GM12873 (cell line): ENCODE measurements around the gene MRPL32.

Source experiments
- TF ChIP-seq, protein P1 (sequence below): IDR thresholded peaks from 2 replicates; pipeline ENCODE4 v1.5.1; 2012; ENCODE audit warnings: low read depth, mild to moderate bottlenecking, moderate library complexity, low read length, control low read depth; ENCODE audit not compliant: insufficient read depth; ENCODE audit errors: missing control alignments

The MRPL32 gene

DNA sequence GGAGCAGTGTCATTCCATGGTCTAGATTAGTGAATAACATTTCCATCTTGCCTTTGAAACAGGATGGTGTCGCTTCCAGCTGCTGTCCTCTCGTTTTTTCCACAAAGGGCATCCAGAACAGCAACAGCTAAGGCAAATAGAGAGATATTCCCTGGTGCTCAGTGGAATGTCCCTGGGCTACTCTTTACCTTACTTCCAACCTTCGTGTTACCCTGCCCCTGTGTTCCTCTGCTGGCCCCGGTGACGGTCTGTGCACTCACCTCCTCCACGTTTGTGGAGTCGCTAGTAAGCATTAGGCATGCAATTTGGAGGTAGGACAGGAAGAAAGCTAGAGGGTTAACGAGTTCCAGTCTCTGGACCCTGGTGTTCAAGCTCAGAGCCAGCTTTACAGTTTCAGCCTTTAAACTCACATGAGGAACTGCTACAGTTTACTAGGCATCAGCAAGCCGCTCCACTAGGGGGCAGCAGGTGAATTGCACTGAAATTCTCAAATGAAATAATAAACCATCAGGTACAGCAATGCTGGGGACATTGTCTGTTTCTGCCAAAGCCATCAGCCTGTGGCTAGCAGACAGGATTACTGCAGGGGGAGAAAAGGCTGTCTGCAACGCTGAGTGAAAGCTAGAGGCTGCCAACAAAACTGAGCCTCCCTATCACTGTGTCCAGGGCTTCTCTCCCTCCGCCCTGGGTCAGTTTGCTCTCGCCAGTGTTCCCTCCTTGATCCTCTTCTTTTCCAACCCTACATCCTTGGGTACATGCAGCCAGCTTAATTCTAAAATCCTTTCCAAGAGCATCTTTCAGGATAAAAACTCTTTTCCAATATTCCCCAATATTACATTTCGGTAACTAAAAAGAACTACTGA lies 9.0 kb downstream of the MRPL32 start:
- TF ChIP-seq, protein P1, sequence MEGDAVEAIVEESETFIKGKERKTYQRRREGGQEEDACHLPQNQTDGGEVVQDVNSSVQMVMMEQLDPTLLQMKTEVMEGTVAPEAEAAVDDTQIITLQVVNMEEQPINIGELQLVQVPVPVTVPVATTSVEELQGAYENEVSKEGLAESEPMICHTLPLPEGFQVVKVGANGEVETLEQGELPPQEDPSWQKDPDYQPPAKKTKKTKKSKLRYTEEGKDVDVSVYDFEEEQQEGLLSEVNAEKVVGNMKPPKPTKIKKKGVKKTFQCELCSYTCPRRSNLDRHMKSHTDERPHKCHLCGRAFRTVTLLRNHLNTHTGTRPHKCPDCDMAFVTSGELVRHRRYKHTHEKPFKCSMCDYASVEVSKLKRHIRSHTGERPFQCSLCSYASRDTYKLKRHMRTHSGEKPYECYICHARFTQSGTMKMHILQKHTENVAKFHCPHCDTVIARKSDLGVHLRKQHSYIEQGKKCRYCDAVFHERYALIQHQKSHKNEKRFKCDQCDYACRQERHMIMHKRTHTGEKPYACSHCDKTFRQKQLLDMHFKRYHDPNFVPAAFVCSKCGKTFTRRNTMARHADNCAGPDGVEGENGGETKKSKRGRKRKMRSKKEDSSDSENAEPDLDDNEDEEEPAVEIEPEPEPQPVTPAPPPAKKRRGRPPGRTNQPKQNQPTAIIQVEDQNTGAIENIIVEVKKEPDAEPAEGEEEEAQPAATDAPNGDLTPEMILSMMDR, result peak; percentile 92

- TF ChIP-seq, protein P1, result no peak
These were observed 13.8 kb downstream of the MRPL32 start for GRCh38 chr7:42945821-42946626.

DNA sequence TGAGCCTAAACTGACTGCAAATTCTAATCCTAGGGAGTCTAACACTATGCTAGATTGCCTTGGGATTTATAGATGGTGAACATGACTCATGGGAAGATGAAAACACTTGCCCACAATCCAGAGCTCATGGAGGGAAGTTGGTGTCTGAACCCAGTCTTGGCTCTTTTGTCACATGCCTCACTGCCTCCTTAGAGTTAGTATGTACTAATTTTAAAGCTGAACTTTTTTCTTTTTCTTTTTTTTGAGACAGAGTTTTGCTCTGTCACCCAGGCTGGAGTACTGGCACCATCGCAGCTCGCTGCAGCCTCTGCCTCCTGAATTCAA lies 14.4 kb downstream of the MRPL32 start:
- TF ChIP-seq, protein P1, result no peak

DNA sequence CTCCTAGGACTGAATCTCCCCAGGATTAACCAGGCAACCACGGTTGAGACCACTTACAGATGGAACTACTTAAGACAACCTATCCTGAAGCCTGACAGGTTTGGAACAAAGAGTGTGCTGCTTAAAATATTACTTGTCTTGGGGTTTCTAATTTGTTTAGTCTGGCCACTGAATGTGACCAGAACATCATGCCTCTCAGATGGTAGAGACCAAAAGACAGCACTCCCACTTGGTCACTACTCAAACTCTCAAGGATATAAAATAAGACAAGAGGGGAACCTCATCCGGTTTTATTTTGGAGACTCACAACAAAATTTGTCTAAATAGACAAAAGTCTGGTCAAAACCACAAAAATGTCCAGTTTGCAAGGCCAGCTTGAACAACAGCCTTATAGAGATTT lies 15.3 kb downstream of the MRPL32 start:
- TF ChIP-seq, protein P1, result no peak

DNA sequence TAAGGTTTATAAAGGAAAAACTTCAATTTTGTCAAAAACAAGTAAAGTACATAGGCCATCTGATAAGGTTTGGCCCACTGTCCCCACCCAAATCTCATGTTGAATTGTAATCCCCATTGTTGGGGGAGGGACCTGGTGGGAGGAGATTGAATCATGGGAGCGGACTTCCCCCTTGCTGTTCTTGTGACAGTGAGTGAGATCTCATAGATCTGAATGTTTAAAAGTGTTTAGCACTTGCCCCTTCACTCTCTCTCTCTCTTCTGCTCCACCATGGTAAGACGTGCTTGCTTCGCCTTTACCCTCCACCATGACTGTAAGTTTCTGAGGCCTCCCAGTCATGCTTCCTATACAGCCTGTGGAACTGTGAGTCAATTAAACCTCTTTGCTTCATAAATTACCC lies 18.2 kb downstream of the MRPL32 start:
- TF ChIP-seq, protein P1, result no peak

- TF ChIP-seq, protein P1, result no peak
These were observed 20.2 kb downstream of the MRPL32 start for GRCh38 chr7:42952328-42952727.

- TF ChIP-seq, protein P1, result no peak
These were observed 21.8 kb downstream of the MRPL32 start for GRCh38 chr7:42953994-42954393.
